NK-92 (cell line): ENCODE results near the gene SVOP.
"Not testable (repeated sequence)": the region's sequence is repeated elsewhere in the genome, so short reads cannot be mapped to it uniquely, and the experiment has no call there.

Source experiments
- DNase-seq: peaks from one replicate; lab custom pipeline; 2025; ENCODE audit not compliant: unreplicated experiment; lab: John Stamatoyannopoulos, UW

The SVOP gene

GRCh38 chr12:109020796-109021380, at the start of gene SVOP:
TSS of gene SVOP (minus strand) at chr12:109021068. CDS start at chr12:109020868, 200 bp downstream.
- DNase-seq, result no peak

GRCh38 chr12:109069307-109070271, 48.7 kb upstream of the SVOP start:
- no peak for DNase-seq

GRCh38 chr12:109065853-109066193, 45.0 kb upstream of the SVOP start:
- no peak for DNase-seq

GRCh38 chr12:109065154-109065852, 44.4 kb upstream of the SVOP start:
- DNase-seq, result no peak

- DNase-seq, result no peak
Measured at GRCh38 chr12:109064143-109064542, 43.3 kb upstream of the SVOP start.

- DNase-seq, result no peak
Measured at GRCh38 chr12:109058773-109059172, 37.9 kb upstream of the SVOP start.

GRCh38 chr12:109057376-109057775, 36.5 kb upstream of the SVOP start:
- no peak for DNase-seq

GRCh38 chr12:109056891-109057290, 36.0 kb upstream of the SVOP start:
- DNase-seq, result no peak

GRCh38 chr12:109054520-109054919, 33.7 kb upstream of the SVOP start:
- DNase-seq, result no peak

- not testable (repeated sequence) for DNase-seq
Measured at GRCh38 chr12:109054124-109054513, 33.3 kb upstream of the SVOP start.

GRCh38 chr12:109053382-109054123, 32.7 kb upstream of the SVOP start:
- no peak for DNase-seq

GRCh38 chr12:109052414-109053323, 31.8 kb upstream of the SVOP start, which contains the start of gene USP30:
TSS of gene USP30 (plus strand) at chr12:109052576. CDS start at chr12:109052679, 103 bp downstream.
- DNase-seq, result peak; percentile 32

- no peak for DNase-seq
Measured at GRCh38 chr12:109052097-109052413, 31.2 kb upstream of the SVOP start.

GRCh38 chr12:109049794-109050193, 28.9 kb upstream of the SVOP start:
- DNase-seq, result not testable (repeated sequence)

- not testable (repeated sequence) for DNase-seq
Measured at GRCh38 chr12:109048706-109049105, 27.8 kb upstream of the SVOP start.

- no peak for DNase-seq
Measured at GRCh38 chr12:109047081-109047805, 26.4 kb upstream of the SVOP start.

GRCh38 chr12:109044241-109044640, 23.4 kb upstream of the SVOP start:
- no peak for DNase-seq

- no peak for DNase-seq
Measured at GRCh38 chr12:109036975-109037374, 16.1 kb upstream of the SVOP start.
